ENCODE results near the gene ZNF280B.

Gene ZNF280B

GRCh38 chr22:22547226-22547625 is 38.7 kb upstream of the ZNF280B start:
- peaks cover 45% of the 10 kb centered on the region for H3K36me3 ChIP-seq (ENCODE audit: insufficient read depth, low read length)
- H3K9ac ChIP-seq (ENCODE audit: low read length): no peak overlapping the region
- H4K20me1 ChIP-seq (ENCODE audit: insufficient read depth, low read length): no peaks in the 10 kb centered on the region
- no peaks in the 10 kb centered on the region for H3K9me2 ChIP-seq (ENCODE audit: low read depth, low read length)
- TF ChIP-seq CTCF (IDR thresholded peaks at IDR 0.05; ENCODE audit: low read length) (no peak), EZH2 (IDR thresholded peaks at IDR 0.05; ENCODE audit: borderline replicate concordance, low read length) (no peak)
- H3K79me2 ChIP-seq (ENCODE audit: insufficient read depth, low read length): no peaks in the 10 kb centered on the region
- H3K4me2 ChIP-seq (ENCODE audit: low read length): no peak overlapping the region
- no peaks in the 10 kb centered on the region for H3K9me3 ChIP-seq (ENCODE audit: low read length)
- no peaks in the 10 kb centered on the region for H3K4me1 ChIP-seq (ENCODE audit: insufficient read depth, low read length, severe bottlenecking)
- no peak overlapping the region for H3K27ac ChIP-seq (ENCODE audit: low read depth, low read length, poor library complexity, severe bottlenecking)
- H3K27me3 ChIP-seq (ENCODE audit: insufficient read depth, low read length): no peaks in the 10 kb centered on the region
- H3K4me3 ChIP-seq (ENCODE audit: low read depth, low read length, poor library complexity, severe bottlenecking): no peak overlapping the region
- H2AFZ ChIP-seq (ENCODE audit: low read length): no peak overlapping the region
- H3F3A ChIP-seq (ENCODE audit: insufficient read depth, low read length): no peaks in the 10 kb centered on the region

GRCh38 chr22:22546490-22546889 is 37.9 kb upstream of the ZNF280B start:
- Histone ChIP-seq H3K4me3 (ENCODE audit: low read depth, low read length, poor library complexity, severe bottlenecking) (no peak overlapping the region), H3K9me3 (ENCODE audit: low read length) (no peaks in the 10 kb centered on the region), H3K79me2 (ENCODE audit: insufficient read depth, low read length) (no peaks in the 10 kb centered on the region), H3K4me2 (ENCODE audit: low read length) (no peak overlapping the region), H3K36me3 (ENCODE audit: insufficient read depth, low read length) (peaks cover 43% of the 10 kb centered on the region), H3K4me1 (ENCODE audit: insufficient read depth, low read length, severe bottlenecking) (no peaks in the 10 kb centered on the region), H3K27ac (ENCODE audit: low read depth, low read length, poor library complexity, severe bottlenecking) (no peak overlapping the region), H3K9me2 (ENCODE audit: low read depth, low read length) (no peaks in the 10 kb centered on the region), H4K20me1 (ENCODE audit: insufficient read depth, low read length) (no peaks in the 10 kb centered on the region), H3K9ac (ENCODE audit: low read length) (no peak overlapping the region), H2AFZ (ENCODE audit: low read length) (no peak overlapping the region), H3F3A (ENCODE audit: insufficient read depth, low read length) (no peaks in the 10 kb centered on the region), H3K27me3 (ENCODE audit: insufficient read depth, low read length) (no peaks in the 10 kb centered on the region)
- no peak for TF ChIP-seq EZH2 (IDR thresholded peaks at IDR 0.05; ENCODE audit: borderline replicate concordance, low read length)
- TF ChIP-seq CTCF (IDR thresholded peaks at IDR 0.05; ENCODE audit: low read length): no peak

GRCh38 chr22:22545084-22545483 is 36.5 kb upstream of the ZNF280B start:
- TF ChIP-seq CTCF (IDR thresholded peaks at IDR 0.05; ENCODE audit: low read length): no peak
- no peak for TF ChIP-seq EZH2 (IDR thresholded peaks at IDR 0.05; ENCODE audit: borderline replicate concordance, low read length)
- H3K27ac ChIP-seq (ENCODE audit: low read depth, low read length, poor library complexity, severe bottlenecking): no peak overlapping the region
- H3K9ac ChIP-seq (ENCODE audit: low read length): no peak overlapping the region
- no peaks in the 10 kb centered on the region for H3K4me1 ChIP-seq (ENCODE audit: insufficient read depth, low read length, severe bottlenecking)
- no peaks in the 10 kb centered on the region for H3K79me2 ChIP-seq (ENCODE audit: insufficient read depth, low read length)
- no peaks in the 10 kb centered on the region for H3F3A ChIP-seq (ENCODE audit: insufficient read depth, low read length)
- H2AFZ ChIP-seq (ENCODE audit: low read length): no peak overlapping the region
- H3K9me3 ChIP-seq (ENCODE audit: low read length): no peaks in the 10 kb centered on the region
- no peaks in the 10 kb centered on the region for H4K20me1 ChIP-seq (ENCODE audit: insufficient read depth, low read length)
- no peak overlapping the region for H3K4me3 ChIP-seq (ENCODE audit: low read depth, low read length, poor library complexity, severe bottlenecking)
- peaks cover 29% of the 10 kb centered on the region for H3K36me3 ChIP-seq (ENCODE audit: insufficient read depth, low read length)
- H3K27me3 ChIP-seq (ENCODE audit: insufficient read depth, low read length): no peaks in the 10 kb centered on the region
- H3K9me2 ChIP-seq (ENCODE audit: low read depth, low read length): no peaks in the 10 kb centered on the region
- no peak overlapping the region for H3K4me2 ChIP-seq (ENCODE audit: low read length)

Measured in OCI-LY1 (cell line).